GM12878 (cell line): ENCODE results near the gene SLC24A4. TPM values are rescaled to one million over a fixed set of nuclear protein-coding genes. Genes with fewer than 3 reads are reported as not detected.

ENCODE experiments used
- ATAC-seq: fragments of 200-7000 bp; cut with Tn5 transposase; 3 replicates; pipeline ENCODE4 v1.9.1; 2020; ENCODE audit warnings: mild to moderate bottlenecking, moderate library complexity
- BruUV-seq: library from RNA; stranded (reverse); fragments of 400-500 nt; replicated peaks from 2 replicates; lab custom pipeline; 2021; lab: Mats Ljungman, UMichigan
- CTCF ChIA-PET: fragments of 300-600 bp; sonication (Branson Sonifier 250); formaldehyde crosslinking; extraction: SDS; loops from one replicate; lab custom pipeline; 2021; ENCODE audit warnings: inconsistent platforms; lab: Yijun Ruan, JAX
- POLR2A ChIA-PET: fragments of 350-600 bp; formaldehyde crosslinking; extraction: SDS; loops from one replicate; lab custom pipeline; 2021; ENCODE audit warnings: inconsistent platforms; lab: Charles Lee
- RAD21 ChIA-PET: fragments of 300-600 bp; sonication (Branson Sonifier 250); formaldehyde crosslinking; loops from one replicate; lab custom pipeline; 2023; ENCODE audit warnings: antibody characterized with exemption; ENCODE audit not compliant: unreplicated experiment; lab: Charles Lee
- SMC1A ChIA-PET: fragments of 300-600 bp; sonication (Branson Sonifier 250); formaldehyde crosslinking; loops from one replicate; lab custom pipeline; 2023; ENCODE audit not compliant: unreplicated experiment, uncharacterized antibody; lab: Charles Lee
- DNase-seq: peaks from one replicate; pipeline ENCODE4 v3.0.0-alpha.2; 2011; ENCODE audit warnings: low read depth, low spot score
- FAIRE-seq: peaks from 3 replicates; lab custom pipeline; 2011; peaks lifted over from hg19 to GRCh38; lab: Jason Lieb, UNC
- H2AFZ ChIP-seq: 2 replicates; pipeline ENCODE4 v1.6.0; 2011; ENCODE audit warnings: low read depth, low read length, control low read depth; ENCODE audit not compliant: control insufficient read depth
- H3K27ac ChIP-seq: 2 replicates; pipeline ENCODE4 v1.5.1; 2011; ENCODE audit warnings: control low read depth; ENCODE audit not compliant: control insufficient read depth, insufficient read depth
- H3K27me3 ChIP-seq, 2 experiments: replicated peaks in 1 of 2; 2 replicates each; pipeline versions ENCODE4 v1.6.0 to v1.6.1; 2011; ENCODE audit warnings: low read length in 1 of 2; ENCODE audit not compliant: control insufficient read depth in 2 of 2, insufficient read depth in 2 of 2
- H3K36me3 ChIP-seq, 2 experiments: 2 replicates each; pipeline ENCODE4 v1.5.1; 2011; ENCODE audit warnings: low read length in 1 of 2; ENCODE audit not compliant: control insufficient read depth in 2 of 2, insufficient read depth in 2 of 2
- H3K4me1 ChIP-seq: 2 replicates; pipeline ENCODE4 v1.6.1; 2011; ENCODE audit warnings: mild to moderate bottlenecking, low read length, moderate library complexity, mixed read lengths; ENCODE audit not compliant: control insufficient read depth, insufficient read depth
- H3K4me2 ChIP-seq: 2 replicates; pipeline ENCODE4 v1.6.0; 2011; ENCODE audit warnings: control low read depth; ENCODE audit not compliant: control insufficient read depth, insufficient read depth
- H3K4me3 ChIP-seq: fragments of 200-600 bp; sonication (generic); 2 replicates; pipeline ENCODE4 v1.5.1; 2016
- H3K79me2 ChIP-seq: 2 replicates; pipeline ENCODE4 v1.6.0; 2011; ENCODE audit warnings: low read length; ENCODE audit not compliant: control insufficient read depth, insufficient read depth
- H3K9ac ChIP-seq: 2 replicates; pipeline ENCODE4 v1.8.0; 2011; ENCODE audit warnings: low read length, control low read depth, mixed read lengths; ENCODE audit not compliant: control insufficient read depth, insufficient read depth
- H3K9me3 ChIP-seq: replicated peaks from 3 replicates; pipeline ENCODE4 v1.5.1; 2011; ENCODE audit warnings: mild to moderate bottlenecking, low read length; ENCODE audit not compliant: control insufficient read depth, insufficient read depth
- H4K20me1 ChIP-seq: 2 replicates; pipeline ENCODE4 v1.6.0; 2011; ENCODE audit not compliant: control insufficient read depth, insufficient read depth
- BCL11A ChIP-seq: IDR thresholded peaks from 2 replicates; pipeline ENCODE4 v1.6.1; 2011; ENCODE audit warnings: low read depth, low read length
- CBX3 ChIP-seq: fragments of 200-600 bp; sonication (generic); IDR thresholded peaks from 2 replicates; pipeline ENCODE4 v1.6.1; 2016; ENCODE audit warnings: low read depth, borderline replicate concordance
- CREB1 ChIP-seq: IDR thresholded peaks from 2 replicates; pipeline ENCODE4 v1.6.1; 2012; ENCODE audit warnings: low read depth, mild to moderate bottlenecking, inconsistent platforms
- JUND ChIP-seq: IDR thresholded peaks from 2 replicates; pipeline ENCODE4 v1.6.1; 2012; ENCODE audit warnings: low read depth, mild to moderate bottlenecking, low read length, improper control_type of control experiment, moderate library complexity
- MTA3 ChIP-seq: IDR thresholded peaks from 2 replicates; pipeline ENCODE4 v1.6.1; 2012; ENCODE audit warnings: low read length, inconsistent platforms, borderline replicate concordance
- MXI1 ChIP-seq: fragments of 150-350 bp; IDR thresholded peaks from 2 replicates; pipeline ENCODE4 v1.6.1; 2011; ENCODE audit warnings: low read depth, mild to moderate bottlenecking, inconsistent platforms, low read length, improper control_type of control experiment
- NBN ChIP-seq: fragments of 450-650 bp; IDR thresholded peaks from 2 replicates; pipeline ENCODE4 v1.6.1; 2016
- RAD21 ChIP-seq: IDR thresholded peaks from 2 replicates; pipeline ENCODE4 v1.6.1; 2011; ENCODE audit warnings: mild to moderate bottlenecking, low read depth, low read length, moderate library complexity; ENCODE audit not compliant: insufficient read depth
- SIN3A ChIP-seq: IDR thresholded peaks from 2 replicates; pipeline ENCODE4 v1.6.1; 2012; ENCODE audit warnings: low read depth, low read length, improper control_type of control experiment
- SREBF1 ChIP-seq: IDR thresholded peaks from 2 replicates; pipeline ENCODE4 v1.6.1; 2012; ENCODE audit warnings: mild to moderate bottlenecking, low read length
- ZNF24 ChIP-seq: fragments of 450-650 bp; IDR thresholded peaks from 2 replicates; pipeline ENCODE4 v1.6.1; 2017; ENCODE audit warnings: antibody characterized with exemption, mild to moderate bottlenecking
- WGBS: methylation state at CpG from one replicate; pipeline ENCODE4 v1.1.6; 2016; ENCODE audit warnings: low lambda C conversion rate; ENCODE audit not compliant: insufficient replicate concordance, insufficient coverage; ENCODE audit errors: missing lambda C conversion rate; 5-methylcytosine and 5-hydroxymethylcytosine counted together
- in situ Hi-C: fragments of 300-500 bp; cut with MboI; formaldehyde crosslinking; loops from 9 replicates; pipeline ENCODE4 v1.14.3; 2018; ENCODE audit warnings: mixed read lengths
- intact Hi-C: fragments of 100-400 bp; cut with micrococcal nuclease; formaldehyde crosslinking; loops from one replicate; pipeline ENCODE4 v1.14.2; 2022; ENCODE audit not compliant: unreplicated experiment
- polyA plus RNA-seq, 11 experiments: library from polyadenylated mRNA; depleted of rRNA in 4 of 11; unstranded in 6 of 11; stranded (reverse) in 5 of 11; fragments of >200 nt; fragmentation: Nextera tagmentation in 4 of 11; fragmentation: Illumina TruSeq in 1 of 11; extraction: Ambion mirVana in 4 of 11; extraction: Trizol in 1 of 11; gene quantifications; 1 replicate in 1 of 11; 2 replicates in 10 of 11; pipeline versions ENCODE4 v1.2.1 to v1.2.3, GENCODE V29; 2011 to 2016; ENCODE audit warnings: inconsistent platforms in 2 of 11, missing spikeins in 2 of 11, low read depth in 1 of 11
- total RNA-seq, 4 experiments: library from RNA; depleted of rRNA in 3 of 4; stranded (reverse); fragments of >200 nt in 3 of 4; fragmentation: Illumina TruSeq in 1 of 4; extraction: Trizol in 1 of 4; gene quantifications; 2 replicates each; pipeline versions ENCODE4 v1.2.1 to v1.2.3, GENCODE V29; 2013 to 2021
- TF ChIP-seq, protein P1 (sequence below): fragments of 450-650 bp; IDR thresholded peaks from 2 replicates; pipeline ENCODE4 v1.6.1; 2016; ENCODE audit warnings: mild to moderate bottlenecking, moderate library complexity, borderline replicate concordance
- TF ChIP-seq, protein P2 (sequence below): IDR thresholded peaks from 2 replicates; pipeline ENCODE4 v1.6.1; 2012; ENCODE audit warnings: improper control_type of control experiment, low read depth, low read length; ENCODE audit not compliant: insufficient replicate concordance
- TF ChIP-seq, protein P3 (sequence below): fragments of 450-650 bp; IDR thresholded peaks from 2 replicates; pipeline ENCODE4 v1.6.1; 2017; ENCODE audit warnings: borderline replicate concordance

Gene SLC24A4
- total and polyA plus RNA-seq, 10 of the 15 experiments (the other 5 are each of a cell fraction or from before 2014, with no cell fraction given), result under 0.01 to 0.46 (median 0.04) TPM; not detected in 5

DNA sequence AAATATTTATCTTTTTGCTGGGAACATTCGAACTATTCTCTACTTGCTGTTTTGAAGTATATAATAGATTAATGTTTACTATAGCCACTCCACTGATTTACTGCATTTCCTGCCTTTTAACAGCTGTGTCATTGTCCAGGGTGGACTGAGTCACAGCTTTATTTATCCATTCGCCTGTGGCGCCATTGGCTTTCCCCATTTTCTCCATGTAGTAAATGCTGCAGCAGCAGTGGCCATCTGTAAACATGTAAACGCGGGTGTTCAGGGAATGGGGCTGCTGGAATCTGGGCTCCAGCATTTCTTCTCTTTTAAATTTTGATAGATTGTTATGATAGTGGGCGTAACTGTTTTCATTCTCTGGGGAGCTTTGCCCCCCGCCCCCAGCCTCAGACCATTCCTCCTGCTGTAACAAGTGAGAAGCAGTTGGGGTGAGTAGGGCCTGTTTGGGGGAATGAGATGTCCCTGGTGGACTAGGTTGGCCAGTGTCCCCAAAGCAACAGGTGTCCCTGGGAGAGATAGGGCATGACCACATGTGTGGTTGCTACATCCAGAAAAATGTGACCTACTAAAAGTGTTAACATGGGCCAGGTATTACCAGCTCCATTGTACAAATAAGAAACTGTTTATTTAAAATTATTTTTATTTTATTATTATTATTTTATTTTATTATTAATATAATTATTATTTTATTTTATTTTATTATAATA, 223.5 kb downstream of the SLC24A4 start:
- H3K4me1 ChIP-seq, result peaks cover 6% of the 10 kb centered on the region
- RAD21 ChIA-PET, result interaction anchor here (0.9 to 1.1 kb wide), 2 partner anchors 30 kb away, joined by 3 read pairs; no protein-coding TSS in a partner anchor
- in situ Hi-C loops (no loop called here), intact Hi-C loops (no loop called here)
- CTCF ChIA-PET, result interaction anchor here (1.4 kb wide), 1 partner anchor 43 kb away, joined by 3 read pairs; no protein-coding TSS in a partner anchor
- H4K20me1 ChIP-seq, result 0 out of 2 replicates have a peak, but pooled peaks cover 4% of the 10 kb centered on the region
- DNase-seq, result no peak
- ATAC-seq, result no peak
- no peaks in the 10 kb centered on the region for H3K9me3 ChIP-seq
- no peaks in the 10 kb centered on the region for H3K27me3 ChIP-seq
- H2AFZ ChIP-seq, result no peak overlapping the region
- H3K36me3 ChIP-seq, result no peaks in the 10 kb centered on the region
- WGBS, result 96% methylated on average over 7 of the region's 7 CpGs
- SMC1A ChIA-PET, result no interaction called here
- no peak overlapping the region for H3K4me2 ChIP-seq
- no TSS peak for BruUV-seq
- no peak overlapping the region for H3K27ac ChIP-seq
- H3K4me3 ChIP-seq, result no peak overlapping the region
- POLR2A ChIA-PET, result interaction anchor here (0.6 kb wide), 1 partner anchor 1239 kb away, joined by 3 read pairs; no protein-coding TSS in a partner anchor
- FAIRE-seq, result no peak
- H3K9ac ChIP-seq, result no peak overlapping the region
- no peaks in the 10 kb centered on the region for H3K79me2 ChIP-seq
- TF ChIP-seq, protein P1, sequence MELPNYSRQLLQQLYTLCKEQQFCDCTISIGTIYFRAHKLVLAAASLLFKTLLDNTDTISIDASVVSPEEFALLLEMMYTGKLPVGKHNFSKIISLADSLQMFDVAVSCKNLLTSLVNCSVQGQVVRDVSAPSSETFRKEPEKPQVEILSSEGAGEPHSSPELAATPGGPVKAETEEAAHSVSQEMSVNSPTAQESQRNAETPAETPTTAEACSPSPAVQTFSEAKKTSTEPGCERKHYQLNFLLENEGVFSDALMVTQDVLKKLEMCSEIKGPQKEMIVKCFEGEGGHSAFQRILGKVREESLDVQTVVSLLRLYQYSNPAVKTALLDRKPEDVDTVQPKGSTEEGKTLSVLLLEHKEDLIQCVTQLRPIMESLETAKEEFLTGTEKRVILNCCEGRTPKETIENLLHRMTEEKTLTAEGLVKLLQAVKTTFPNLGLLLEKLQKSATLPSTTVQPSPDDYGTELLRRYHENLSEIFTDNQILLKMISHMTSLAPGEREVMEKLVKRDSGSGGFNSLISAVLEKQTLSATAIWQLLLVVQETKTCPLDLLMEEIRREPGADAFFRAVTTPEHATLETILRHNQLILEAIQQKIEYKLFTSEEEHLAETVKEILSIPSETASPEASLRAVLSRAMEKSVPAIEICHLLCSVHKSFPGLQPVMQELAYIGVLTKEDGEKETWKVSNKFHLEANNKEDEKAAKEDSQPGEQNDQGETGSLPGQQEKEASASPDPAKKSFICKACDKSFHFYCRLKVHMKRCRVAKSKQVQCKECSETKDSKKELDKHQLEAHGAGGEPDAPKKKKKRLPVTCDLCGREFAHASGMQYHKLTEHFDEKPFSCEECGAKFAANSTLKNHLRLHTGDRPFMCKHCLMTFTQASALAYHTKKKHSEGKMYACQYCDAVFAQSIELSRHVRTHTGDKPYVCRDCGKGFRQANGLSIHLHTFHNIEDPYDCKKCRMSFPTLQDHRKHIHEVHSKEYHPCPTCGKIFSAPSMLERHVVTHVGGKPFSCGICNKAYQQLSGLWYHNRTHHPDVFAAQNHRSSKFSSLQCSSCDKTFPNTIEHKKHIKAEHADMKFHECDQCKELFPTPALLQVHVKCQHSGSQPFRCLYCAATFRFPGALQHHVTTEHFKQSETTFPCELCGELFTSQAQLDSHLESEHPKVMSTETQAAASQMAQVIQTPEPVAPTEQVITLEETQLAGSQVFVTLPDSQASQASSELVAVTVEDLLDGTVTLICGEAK, result no peak
- no peak for TF ChIP-seq RAD21
- TF ChIP-seq BCL11A, result no peak
- TF ChIP-seq ZNF24, result no peak
- TF ChIP-seq SIN3A, result no peak
- no peak for TF ChIP-seq MXI1
- no peak for TF ChIP-seq CREB1
- no peak for TF ChIP-seq JUND
- TF ChIP-seq NBN, result no peak
- TF ChIP-seq SREBF1, result no peak
- TF ChIP-seq, protein P2, sequence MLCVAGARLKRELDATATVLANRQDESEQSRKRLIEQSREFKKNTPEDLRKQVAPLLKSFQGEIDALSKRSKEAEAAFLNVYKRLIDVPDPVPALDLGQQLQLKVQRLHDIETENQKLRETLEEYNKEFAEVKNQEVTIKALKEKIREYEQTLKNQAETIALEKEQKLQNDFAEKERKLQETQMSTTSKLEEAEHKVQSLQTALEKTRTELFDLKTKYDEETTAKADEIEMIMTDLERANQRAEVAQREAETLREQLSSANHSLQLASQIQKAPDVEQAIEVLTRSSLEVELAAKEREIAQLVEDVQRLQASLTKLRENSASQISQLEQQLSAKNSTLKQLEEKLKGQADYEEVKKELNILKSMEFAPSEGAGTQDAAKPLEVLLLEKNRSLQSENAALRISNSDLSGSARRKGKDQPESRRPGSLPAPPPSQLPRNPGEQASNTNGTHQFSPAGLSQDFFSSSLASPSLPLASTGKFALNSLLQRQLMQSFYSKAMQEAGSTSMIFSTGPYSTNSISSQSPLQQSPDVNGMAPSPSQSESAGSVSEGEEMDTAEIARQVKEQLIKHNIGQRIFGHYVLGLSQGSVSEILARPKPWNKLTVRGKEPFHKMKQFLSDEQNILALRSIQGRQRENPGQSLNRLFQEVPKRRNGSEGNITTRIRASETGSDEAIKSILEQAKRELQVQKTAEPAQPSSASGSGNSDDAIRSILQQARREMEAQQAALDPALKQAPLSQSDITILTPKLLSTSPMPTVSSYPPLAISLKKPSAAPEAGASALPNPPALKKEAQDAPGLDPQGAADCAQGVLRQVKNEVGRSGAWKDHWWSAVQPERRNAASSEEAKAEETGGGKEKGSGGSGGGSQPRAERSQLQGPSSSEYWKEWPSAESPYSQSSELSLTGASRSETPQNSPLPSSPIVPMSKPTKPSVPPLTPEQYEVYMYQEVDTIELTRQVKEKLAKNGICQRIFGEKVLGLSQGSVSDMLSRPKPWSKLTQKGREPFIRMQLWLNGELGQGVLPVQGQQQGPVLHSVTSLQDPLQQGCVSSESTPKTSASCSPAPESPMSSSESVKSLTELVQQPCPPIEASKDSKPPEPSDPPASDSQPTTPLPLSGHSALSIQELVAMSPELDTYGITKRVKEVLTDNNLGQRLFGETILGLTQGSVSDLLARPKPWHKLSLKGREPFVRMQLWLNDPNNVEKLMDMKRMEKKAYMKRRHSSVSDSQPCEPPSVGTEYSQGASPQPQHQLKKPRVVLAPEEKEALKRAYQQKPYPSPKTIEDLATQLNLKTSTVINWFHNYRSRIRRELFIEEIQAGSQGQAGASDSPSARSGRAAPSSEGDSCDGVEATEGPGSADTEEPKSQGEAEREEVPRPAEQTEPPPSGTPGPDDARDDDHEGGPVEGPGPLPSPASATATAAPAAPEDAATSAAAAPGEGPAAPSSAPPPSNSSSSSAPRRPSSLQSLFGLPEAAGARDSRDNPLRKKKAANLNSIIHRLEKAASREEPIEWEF, result no peak
- no peak for TF ChIP-seq CBX3
- TF ChIP-seq, protein P3, sequence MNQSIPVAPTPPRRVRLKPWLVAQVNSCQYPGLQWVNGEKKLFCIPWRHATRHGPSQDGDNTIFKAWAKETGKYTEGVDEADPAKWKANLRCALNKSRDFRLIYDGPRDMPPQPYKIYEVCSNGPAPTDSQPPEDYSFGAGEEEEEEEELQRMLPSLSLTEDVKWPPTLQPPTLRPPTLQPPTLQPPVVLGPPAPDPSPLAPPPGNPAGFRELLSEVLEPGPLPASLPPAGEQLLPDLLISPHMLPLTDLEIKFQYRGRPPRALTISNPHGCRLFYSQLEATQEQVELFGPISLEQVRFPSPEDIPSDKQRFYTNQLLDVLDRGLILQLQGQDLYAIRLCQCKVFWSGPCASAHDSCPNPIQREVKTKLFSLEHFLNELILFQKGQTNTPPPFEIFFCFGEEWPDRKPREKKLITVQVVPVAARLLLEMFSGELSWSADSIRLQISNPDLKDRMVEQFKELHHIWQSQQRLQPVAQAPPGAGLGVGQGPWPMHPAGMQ, result no peak
- TF ChIP-seq MTA3, result no peak
